ENCODE data around the gene KANTR. TPM values are rescaled to one million over a fixed set of nuclear protein-coding genes. Genes with fewer than 3 reads are reported as not detected.

The KANTR gene
- total RNA-seq, 4 donors from 2014 or later, result 15.5 to 41.5 (median 21.8) TPM

DNA sequence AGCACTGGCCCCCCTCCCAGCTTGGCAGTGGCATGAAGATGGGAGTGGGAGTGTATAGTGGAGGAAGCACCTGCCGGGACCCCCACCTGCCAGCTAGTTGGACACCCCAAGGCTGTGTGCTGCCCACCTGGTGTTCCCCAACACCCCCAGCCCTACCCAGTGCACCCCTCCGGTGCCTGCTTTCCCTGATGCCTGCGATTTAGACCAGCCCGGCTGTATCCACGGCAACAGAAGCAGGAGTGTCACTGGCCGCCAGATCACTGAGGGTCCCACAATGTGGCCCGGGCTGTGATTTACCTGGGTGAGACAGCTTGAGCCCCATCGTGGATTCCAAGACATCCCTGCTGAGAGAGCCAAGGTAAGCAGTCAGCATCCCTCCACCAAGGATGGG, 44.8 kb upstream of the KANTR start:
- no peaks in the 10 kb centered on the region for H3K27me3 ChIP-seq
- H3K4me3 ChIP-seq (replicated peaks in 1 of 3), result peak overlapping the region in 1 of 3 donors; percentile 17
- DNase-seq, result no peak
- no peaks in the 10 kb centered on the region for H3K36me3 ChIP-seq
- TF ChIP-seq POLR2A (IDR thresholded peaks at IDR 0.05) (no peak), CTCF (IDR thresholded peaks at IDR 0.05) (no peak)
- WGBS, 2 donors, result 18% methylated on average over 2 of the region's 8 CpGs; no CpG with 5 or more reads in 1 of the 2 donors
- intact Hi-C loops (cut with DNase I), result no loop called here
- H3K27ac ChIP-seq, result no peak overlapping the region
- H3K9me3 ChIP-seq, result no peaks in the 10 kb centered on the region
- no peaks in the 10 kb centered on the region for H3K4me1 ChIP-seq

DNA sequence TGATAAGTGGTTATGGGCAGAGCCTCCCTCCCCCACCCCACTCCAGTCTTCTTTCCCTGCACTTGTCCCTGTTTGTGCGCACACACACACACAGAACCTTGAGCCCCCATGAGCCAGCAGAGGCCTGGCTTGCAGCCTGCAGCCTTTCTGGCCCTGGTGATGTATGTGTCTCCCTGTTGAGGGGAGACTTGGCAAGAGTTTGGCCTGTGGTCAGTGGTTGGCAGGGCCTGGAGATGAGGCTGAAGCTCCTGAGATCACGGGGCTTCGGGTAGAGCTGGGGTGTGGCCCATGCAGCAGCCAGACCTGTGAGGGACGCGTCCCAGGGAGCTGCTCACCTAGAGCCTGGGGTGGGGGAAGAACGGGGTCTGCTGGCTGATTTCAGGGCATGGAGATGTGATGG, 43.1 kb upstream of the KANTR start:
- Histone ChIP-seq H3K27me3 (no peaks in the 10 kb centered on the region), H3K36me3 (no peaks in the 10 kb centered on the region), H3K4me3 (replicated peaks in 1 of 3) (no peak overlapping the region), H3K9me3 (no peaks in the 10 kb centered on the region), H3K27ac (no peak overlapping the region), H3K4me1 (no peaks in the 10 kb centered on the region)
- intact Hi-C loops (cut with DNase I), result no loop called here
- DNase-seq, result no peak
- TF ChIP-seq CTCF (IDR thresholded peaks at IDR 0.05) (no peak), POLR2A (IDR thresholded peaks at IDR 0.05) (no peak)
- 75 to 85% methylated on average over 5 to 6 of the region's 6 CpGs for WGBS, 2 donors

DNA sequence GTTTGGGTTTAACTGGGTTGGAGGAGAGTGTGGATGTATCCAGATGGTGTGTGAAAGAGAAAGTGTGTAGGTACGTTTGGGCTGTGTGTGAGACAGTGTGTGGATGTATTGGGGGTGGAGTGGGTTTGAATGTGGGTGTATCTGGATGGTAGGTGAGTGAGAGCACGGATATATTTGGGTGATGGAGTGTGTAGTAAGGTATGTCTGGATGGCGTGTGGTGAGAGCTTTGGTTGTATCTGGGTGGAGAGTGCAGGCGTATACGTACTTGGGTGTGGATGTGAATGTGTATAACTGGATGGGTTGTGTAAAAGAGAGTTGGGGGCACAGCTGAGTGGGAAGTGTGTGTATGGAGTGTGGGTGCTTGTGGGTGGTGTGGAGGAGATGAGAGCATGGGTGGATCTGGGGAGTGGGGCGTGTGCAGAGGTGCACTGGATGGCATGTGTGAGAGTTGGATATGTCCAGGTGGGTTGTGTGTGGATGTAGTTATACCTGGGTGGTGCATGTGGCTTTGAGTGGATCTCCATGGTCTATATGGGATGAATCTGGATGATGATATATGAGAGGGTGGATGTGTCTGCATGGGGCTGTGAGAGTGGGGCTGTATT, 38.6 kb upstream of the KANTR start:
- intact Hi-C loops (cut with DNase I), result no loop called here
- Histone ChIP-seq H3K9me3 (no peaks in the 10 kb centered on the region), H3K36me3 (no peaks in the 10 kb centered on the region), H3K4me3 (replicated peaks in 1 of 3) (no peak overlapping the region), H3K27me3 (no peaks in the 10 kb centered on the region), H3K4me1 (no peaks in the 10 kb centered on the region), H3K27ac (no peak overlapping the region)
- no peak for TF ChIP-seq POLR2A (IDR thresholded peaks at IDR 0.05)
- no peak for TF ChIP-seq CTCF (IDR thresholded peaks at IDR 0.05)
- no peak for DNase-seq
- WGBS, 2 donors, result 90% methylated on average over 6 of the region's 6 CpGs

DNA sequence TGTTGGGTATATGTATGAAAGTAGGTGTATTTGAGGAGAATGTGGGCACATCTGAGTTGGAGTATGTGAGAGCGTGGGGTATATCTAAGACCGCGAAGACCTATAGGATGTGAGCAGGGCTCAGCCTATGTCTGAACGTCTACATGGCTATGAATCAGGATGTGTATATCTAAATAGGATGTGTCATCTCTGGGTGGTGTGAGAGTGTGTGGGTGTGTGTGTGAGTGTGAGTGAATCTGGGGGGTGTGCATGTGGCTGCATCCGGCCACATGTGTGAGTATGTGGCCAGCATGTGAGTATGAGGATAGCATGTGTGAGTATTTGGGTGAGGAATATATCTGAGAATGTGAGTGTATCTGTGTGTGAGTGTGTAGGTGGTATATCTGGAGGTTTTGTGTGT, 37.6 kb upstream of the KANTR start:
- DNase-seq, result no peak
- Histone ChIP-seq H3K4me1 (no peaks in the 10 kb centered on the region), H3K27ac (no peak overlapping the region), H3K9me3 (no peaks in the 10 kb centered on the region), H3K4me3 (replicated peaks in 1 of 3) (no peak overlapping the region), H3K36me3 (no peaks in the 10 kb centered on the region), H3K27me3 (no peaks in the 10 kb centered on the region)
- WGBS, 2 donors, result 91 to 95% methylated on average over 5 of the region's 5 CpGs
- TF ChIP-seq CTCF (IDR thresholded peaks at IDR 0.05) (no peak), POLR2A (IDR thresholded peaks at IDR 0.05) (no peak)
- intact Hi-C loops (cut with DNase I), result no loop called here

DNA sequence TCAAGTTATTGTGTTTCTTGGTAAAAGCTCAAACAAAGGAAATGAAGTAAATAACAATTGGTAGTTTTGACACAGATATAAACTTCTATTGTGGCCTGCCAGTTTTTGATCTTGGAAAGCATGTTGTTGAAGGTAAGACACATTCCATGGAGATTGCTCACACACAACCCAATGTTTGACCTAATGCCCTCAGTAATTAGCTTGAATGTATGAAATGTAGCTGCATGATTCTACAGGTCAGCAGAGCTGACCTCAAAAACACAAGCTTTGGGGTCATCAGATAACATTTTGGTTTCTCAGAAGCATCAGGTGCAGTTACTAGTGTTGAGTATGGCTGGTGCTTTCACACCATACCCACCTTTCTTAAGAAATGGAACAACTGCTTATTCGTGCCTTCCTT, 28.8 kb upstream of the KANTR start:
- no peak for TF ChIP-seq POLR2A (IDR thresholded peaks at IDR 0.05)
- no peak for TF ChIP-seq CTCF (IDR thresholded peaks at IDR 0.05)
- Histone ChIP-seq H3K27me3 (no peaks in the 10 kb centered on the region), H3K36me3 (no peaks in the 10 kb centered on the region), H3K9me3 (no peaks in the 10 kb centered on the region), H3K27ac (no peak overlapping the region), H3K4me3 (replicated peaks in 1 of 3) (no peak overlapping the region), H3K4me1 (no peaks in the 10 kb centered on the region)
- intact Hi-C loops (cut with DNase I), result no loop called here
- DNase-seq, result no peak
- 95 to 100% methylated on average over 1 of the region's 1 CpG for WGBS, 2 donors
